Measurements from ENCODE around the gene PRKAG2.

The PRKAG2 gene

DNA sequence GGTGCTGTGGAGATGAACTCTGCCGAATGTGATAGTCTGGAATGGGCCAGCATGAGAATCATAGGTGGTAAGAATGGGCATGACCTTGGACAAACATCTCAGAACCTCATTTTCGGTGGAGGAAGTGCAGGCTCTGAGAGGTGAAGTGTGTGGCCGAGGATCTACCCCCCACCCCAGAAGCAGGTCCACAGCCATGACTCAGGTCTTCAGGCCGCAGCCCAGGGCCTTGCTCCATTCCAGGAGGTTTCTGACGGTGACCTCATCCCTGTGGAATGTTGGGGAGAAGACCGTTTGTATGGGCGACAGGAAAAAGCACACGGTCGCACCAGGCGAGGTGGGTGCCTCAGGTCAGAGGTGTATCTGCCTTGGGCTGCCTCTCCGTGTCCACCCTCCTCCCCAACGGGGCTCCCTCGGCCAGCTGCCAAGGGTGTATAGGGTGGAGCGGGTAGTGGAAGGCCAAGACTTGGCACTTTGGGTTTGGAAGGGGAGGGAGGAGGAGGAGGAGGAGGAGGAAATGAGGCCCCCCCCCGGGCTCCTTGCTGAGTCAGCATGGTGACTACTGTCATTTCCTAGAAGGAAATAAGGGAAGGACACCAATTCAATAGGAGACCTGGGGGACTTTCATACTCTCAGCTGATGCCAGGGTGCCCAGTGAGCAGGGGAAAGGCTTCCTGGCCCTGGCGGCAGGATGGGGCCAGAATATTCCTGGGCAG, 189.2 kb downstream of the PRKAG2 start:
- Histone ChIP-seq H3K4me3 (replicated peaks; ENCODE audit: low read depth, low read length) (no peak overlapping the region), H3K36me3 (ENCODE audit: control insufficient read depth, insufficient read depth, low read length) (no peaks in the 10 kb centered on the region), H3K27me3 (replicated peaks; ENCODE audit: control insufficient read depth, insufficient read depth, low read length) (no peaks in the 10 kb centered on the region; the same call in none of the 2 replicates)
- TF ChIP-seq, protein P1, sequence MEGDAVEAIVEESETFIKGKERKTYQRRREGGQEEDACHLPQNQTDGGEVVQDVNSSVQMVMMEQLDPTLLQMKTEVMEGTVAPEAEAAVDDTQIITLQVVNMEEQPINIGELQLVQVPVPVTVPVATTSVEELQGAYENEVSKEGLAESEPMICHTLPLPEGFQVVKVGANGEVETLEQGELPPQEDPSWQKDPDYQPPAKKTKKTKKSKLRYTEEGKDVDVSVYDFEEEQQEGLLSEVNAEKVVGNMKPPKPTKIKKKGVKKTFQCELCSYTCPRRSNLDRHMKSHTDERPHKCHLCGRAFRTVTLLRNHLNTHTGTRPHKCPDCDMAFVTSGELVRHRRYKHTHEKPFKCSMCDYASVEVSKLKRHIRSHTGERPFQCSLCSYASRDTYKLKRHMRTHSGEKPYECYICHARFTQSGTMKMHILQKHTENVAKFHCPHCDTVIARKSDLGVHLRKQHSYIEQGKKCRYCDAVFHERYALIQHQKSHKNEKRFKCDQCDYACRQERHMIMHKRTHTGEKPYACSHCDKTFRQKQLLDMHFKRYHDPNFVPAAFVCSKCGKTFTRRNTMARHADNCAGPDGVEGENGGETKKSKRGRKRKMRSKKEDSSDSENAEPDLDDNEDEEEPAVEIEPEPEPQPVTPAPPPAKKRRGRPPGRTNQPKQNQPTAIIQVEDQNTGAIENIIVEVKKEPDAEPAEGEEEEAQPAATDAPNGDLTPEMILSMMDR (IDR thresholded peaks at IDR 0.05; ENCODE audit: insufficient read depth, low read length, poor library complexity, severe bottlenecking): no peak
- no peak for DNase-seq (ENCODE audit: extremely low read depth, insufficient read length)

DNA sequence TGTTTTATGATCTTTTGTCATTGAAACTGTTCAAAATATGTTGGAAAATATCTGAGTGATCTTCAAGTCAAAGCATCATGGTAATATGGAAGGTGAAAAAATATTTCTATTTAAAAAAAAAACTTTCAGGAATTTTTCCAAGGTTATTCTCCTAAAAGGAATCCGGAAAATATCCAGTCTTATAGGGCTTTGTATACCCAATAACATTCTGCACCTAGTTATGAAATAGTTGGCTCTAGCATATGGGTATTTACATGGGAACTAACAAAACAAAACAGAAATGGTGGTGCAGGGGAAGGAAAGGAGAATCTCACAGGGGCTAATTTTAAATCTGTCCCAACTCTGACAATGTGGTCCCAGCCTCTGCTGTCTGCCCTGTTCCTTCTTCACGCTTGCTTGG, 190.1 kb downstream of the PRKAG2 start:
- H3K27me3 ChIP-seq (replicated peaks; ENCODE audit: control insufficient read depth, insufficient read depth, low read length): no peaks in the 10 kb centered on the region; the same call in none of the 2 replicates
- no peak overlapping the region for H3K4me3 ChIP-seq (replicated peaks; ENCODE audit: low read depth, low read length)
- no peak for DNase-seq (ENCODE audit: extremely low read depth, insufficient read length)
- no peaks in the 10 kb centered on the region for H3K36me3 ChIP-seq (ENCODE audit: control insufficient read depth, insufficient read depth, low read length)
- TF ChIP-seq, protein P1 (IDR thresholded peaks at IDR 0.05; ENCODE audit: insufficient read depth, low read length, poor library complexity, severe bottlenecking): no peak

DNA sequence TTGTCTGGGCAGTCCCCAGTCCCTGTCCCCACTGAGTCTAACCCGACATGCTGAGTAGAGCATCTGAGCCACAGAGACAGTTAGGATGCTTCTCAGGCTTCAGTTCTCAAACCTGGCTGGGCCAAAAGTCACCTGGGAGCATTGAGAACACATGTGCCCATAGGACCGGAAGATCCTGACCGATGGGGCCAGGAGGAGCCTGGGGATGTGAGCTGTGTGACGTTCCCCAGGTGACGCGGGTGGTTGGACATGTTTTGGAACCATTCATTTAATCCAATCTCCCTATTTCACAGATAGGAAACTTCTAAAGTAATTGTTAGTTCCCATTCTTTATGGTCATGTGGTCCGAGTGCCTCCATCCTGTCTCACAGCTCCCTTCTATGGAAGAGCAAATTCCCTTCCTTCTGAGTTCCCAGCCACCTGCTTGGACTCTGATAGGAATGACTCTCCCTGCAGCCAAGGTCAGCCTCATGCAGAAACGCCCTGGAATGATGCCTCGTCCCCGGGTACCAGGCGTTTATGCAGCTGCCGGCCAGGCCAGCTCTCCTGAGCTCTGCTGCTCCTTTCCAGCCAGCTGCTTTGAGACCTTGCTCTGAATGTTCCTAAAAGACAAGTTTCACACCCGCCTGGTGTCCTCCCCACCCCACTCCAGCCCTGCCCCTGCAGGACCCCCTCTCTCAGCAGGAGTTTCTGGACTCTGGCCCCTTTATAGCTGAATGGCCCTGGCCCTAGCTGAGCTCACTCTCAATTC, 190.7 kb downstream of the PRKAG2 start:
- Histone ChIP-seq H3K4me3 (replicated peaks; ENCODE audit: low read depth, low read length) (no peak overlapping the region), H3K27me3 (replicated peaks; ENCODE audit: control insufficient read depth, insufficient read depth, low read length) (no peaks in the 10 kb centered on the region; the same call in none of the 2 replicates), H3K36me3 (ENCODE audit: control insufficient read depth, insufficient read depth, low read length) (no peaks in the 10 kb centered on the region)
- DNase-seq (ENCODE audit: extremely low read depth, insufficient read length): no peak
- TF ChIP-seq, protein P1 (IDR thresholded peaks at IDR 0.05; ENCODE audit: insufficient read depth, low read length, poor library complexity, severe bottlenecking): no peak

DNA sequence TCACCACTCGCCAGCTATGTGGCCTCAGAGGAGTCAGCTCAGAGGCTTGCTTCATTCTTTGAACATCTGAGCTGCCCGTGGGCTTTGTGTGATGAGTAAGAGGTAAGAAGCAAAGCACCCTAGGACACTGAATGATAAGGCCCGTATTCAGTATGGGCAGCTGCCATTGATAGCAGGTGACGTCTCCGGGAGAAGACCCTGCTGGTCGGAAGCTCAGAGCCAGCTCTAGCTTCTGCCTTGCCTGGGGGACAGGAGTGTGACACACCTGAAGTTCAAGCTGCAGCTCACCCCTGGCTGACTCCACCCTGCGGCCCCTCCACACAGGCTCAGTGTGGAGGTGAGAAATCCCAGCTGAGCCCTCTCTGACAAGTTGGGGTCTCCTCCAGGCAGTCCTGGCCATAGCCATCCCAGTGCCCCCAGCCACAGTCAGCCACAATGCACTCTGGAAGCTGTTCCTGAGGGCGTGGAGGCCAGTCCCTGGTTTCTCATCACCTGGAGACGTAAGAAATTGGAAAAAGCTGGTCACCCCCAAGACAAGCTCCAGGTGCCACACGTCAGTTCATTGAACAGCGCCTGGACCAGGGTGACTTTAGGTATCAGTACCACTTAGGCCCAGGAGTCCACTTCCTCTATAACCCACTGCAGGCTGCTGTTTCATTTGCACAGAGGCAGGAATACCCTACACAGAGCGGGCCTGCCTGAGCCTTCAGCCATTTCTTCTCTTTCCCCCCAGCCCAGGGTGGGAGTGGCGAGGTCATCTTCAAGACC, 192.3 kb downstream of the PRKAG2 start:
- H3K4me3 ChIP-seq (replicated peaks; ENCODE audit: low read depth, low read length): no peak overlapping the region
- no peaks in the 10 kb centered on the region; the same call in 1 of the 2 replicates for H3K27me3 ChIP-seq (replicated peaks; ENCODE audit: control insufficient read depth, insufficient read depth, low read length)
- no peaks in the 10 kb centered on the region for H3K36me3 ChIP-seq (ENCODE audit: control insufficient read depth, insufficient read depth, low read length)
- no peak for DNase-seq (ENCODE audit: extremely low read depth, insufficient read length)
- TF ChIP-seq, protein P1 (IDR thresholded peaks at IDR 0.05; ENCODE audit: insufficient read depth, low read length, poor library complexity, severe bottlenecking): no peak

DNA sequence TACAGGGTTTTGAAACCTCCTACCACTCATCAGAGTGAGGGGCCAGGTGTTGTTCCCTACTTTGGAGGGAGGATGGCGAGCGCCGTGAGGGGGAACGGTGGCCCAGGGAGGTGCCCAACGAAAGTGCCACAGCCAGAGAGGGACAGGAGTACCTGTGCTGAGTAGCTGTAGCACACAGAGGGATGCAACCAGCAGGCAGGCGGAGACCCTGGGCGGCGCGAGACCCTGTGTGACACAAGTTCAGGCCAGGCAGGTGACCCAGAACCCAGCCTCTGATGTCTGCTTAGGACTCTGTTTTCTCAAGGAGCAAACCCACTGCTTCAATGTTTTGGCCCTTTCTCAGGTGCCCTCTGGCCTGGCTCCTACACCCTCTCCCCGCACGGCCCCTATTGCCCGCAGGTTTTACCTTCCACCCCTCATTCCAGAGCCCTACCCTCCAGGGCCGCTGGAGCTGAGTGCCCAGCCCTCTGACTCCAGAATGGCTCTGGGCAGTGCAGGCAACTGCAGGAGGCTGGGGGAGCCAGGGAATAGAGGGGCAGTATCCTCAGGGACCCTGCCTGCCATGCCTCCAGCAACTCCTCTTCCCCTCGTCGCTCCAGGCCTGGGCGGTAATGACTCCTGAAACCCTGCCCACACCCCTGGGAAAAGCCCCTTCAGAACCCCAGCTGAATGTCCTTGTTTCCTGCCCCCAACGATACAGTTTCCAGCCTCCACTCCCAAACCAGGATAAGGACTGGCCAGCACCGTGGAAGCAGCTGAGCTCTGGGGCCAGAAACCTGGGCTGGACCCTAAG, 193.1 kb downstream of the PRKAG2 start:
- no peak for DNase-seq (ENCODE audit: extremely low read depth, insufficient read length)
- Histone ChIP-seq H3K36me3 (ENCODE audit: control insufficient read depth, insufficient read depth, low read length) (no peaks in the 10 kb centered on the region), H3K27me3 (replicated peaks; ENCODE audit: control insufficient read depth, insufficient read depth, low read length) (no peaks in the 10 kb centered on the region; the same call in 1 of the 2 replicates), H3K4me3 (replicated peaks; ENCODE audit: low read depth, low read length) (no peak overlapping the region)
- TF ChIP-seq, protein P1 (IDR thresholded peaks at IDR 0.05; ENCODE audit: insufficient read depth, low read length, poor library complexity, severe bottlenecking): no peak
